Liver (tissue), 9 donors: Measurements from ENCODE around the gene BCL7B. TPM values are rescaled to one million over a fixed set of nuclear protein-coding genes. Genes with fewer than 3 reads are reported as not detected.
"Not testable (repeated sequence)": the region's sequence is repeated elsewhere in the genome, so short reads cannot be mapped to it uniquely, and the experiment has no call there.

Experiments
- DNase-seq: peaks from one replicate; pipeline ENCODE4 v3.0.0-alpha.2; 2017; ENCODE audit warnings: low spot score
- H3K27ac ChIP-seq, 2 donors: one replicate each; pipeline ENCODE4 v1.7.0; 2013; ENCODE audit warnings: inconsistent platforms in 2 of 2, low read length in 2 of 2, control low read depth in 1 of 2, low read depth in 1 of 2, mild to moderate bottlenecking in 1 of 2
- H3K27me3 ChIP-seq, 4 donors: one replicate each; pipeline versions ENCODE4 v1.6.1 to v1.7.0; 2013; ENCODE audit warnings: low read length in 3 of 4, inconsistent platforms in 1 of 4, mild to moderate bottlenecking in 1 of 4, moderate library complexity in 1 of 4; ENCODE audit not compliant: control insufficient read depth in 4 of 4, insufficient read depth in 4 of 4
- H3K36me3 ChIP-seq, 4 donors: one replicate each; pipeline versions ENCODE4 v1.6.1 to v1.7.0; 2013; ENCODE audit warnings: low read length in 3 of 4, mild to moderate bottlenecking in 3 of 4, low read depth in 1 of 4, moderate library complexity in 1 of 4; ENCODE audit not compliant: control insufficient read depth in 4 of 4, insufficient read depth in 3 of 4
- H3K4me1 ChIP-seq, 4 donors: one replicate each; pipeline versions ENCODE4 v1.6.1 to v1.7.0; 2013; ENCODE audit warnings: low read length in 3 of 4, mild to moderate bottlenecking in 3 of 4, moderate library complexity in 1 of 4; ENCODE audit not compliant: control insufficient read depth in 4 of 4, insufficient read depth in 4 of 4
- H3K4me3 ChIP-seq, 3 donors: one replicate each; pipeline versions ENCODE4 v1.6.1 to v1.7.0; 2013; ENCODE audit warnings: low read length in 3 of 3, control low read depth in 1 of 3, low read depth in 1 of 3, mild to moderate bottlenecking in 1 of 3
- H3K9ac ChIP-seq, 2 donors: one replicate each; pipeline ENCODE4 v1.7.0; 2013; ENCODE audit warnings: low read length in 2 of 2, mild to moderate bottlenecking in 2 of 2, moderate library complexity in 2 of 2, control low read depth in 1 of 2, low read depth in 1 of 2
- H3K9me3 ChIP-seq, 4 donors: one replicate each; pipeline versions ENCODE4 v1.6.1 to v1.7.0; 2013; ENCODE audit warnings: low read length in 3 of 4; ENCODE audit not compliant: control insufficient read depth in 4 of 4
- CTCF ChIP-seq: fragments of 150-350 bp; IDR thresholded peaks from 2 replicates; pipeline ENCODE4 v1.5.1; 2017; ENCODE audit warnings: improper control_type of control experiment, low read depth, low read length; ENCODE audit not compliant: missing input control
- EGR1 ChIP-seq, 2 donors: IDR thresholded peaks; 2 replicates each; pipeline ENCODE4 v1.6.1; 2016 to 2018; ENCODE audit warnings: antibody characterized with exemption in 2 of 2, low read depth in 2 of 2
- GABPA ChIP-seq, 2 donors: IDR thresholded peaks in 1 of 2; conservative IDR thresholded peaks in 1 of 2; 2 replicates each; pipeline ENCODE4 v1.6.1; 2016; ENCODE audit warnings: antibody characterized with exemption in 2 of 2, mild to moderate bottlenecking in 1 of 2, moderate library complexity in 1 of 2
- HNF4A ChIP-seq, 2 donors: conservative IDR thresholded peaks; 2 replicates each; pipeline ENCODE4 v1.6.1; 2016; ENCODE audit warnings: antibody characterized with exemption in 2 of 2, mild to moderate bottlenecking in 2 of 2
- HNF4G ChIP-seq: IDR thresholded peaks from 2 replicates; pipeline ENCODE4 v1.6.1; 2016; ENCODE audit warnings: antibody characterized with exemption
- JUND ChIP-seq, 2 donors: IDR thresholded peaks; 2 replicates each; pipeline ENCODE4 v1.6.1; 2016; ENCODE audit warnings: antibody characterized with exemption in 2 of 2
- MAX ChIP-seq: IDR thresholded peaks from 2 replicates; pipeline ENCODE4 v1.6.1; 2016; ENCODE audit warnings: antibody characterized with exemption
- NR2F2 ChIP-seq: IDR thresholded peaks from 2 replicates; pipeline ENCODE4 v1.6.1; 2016; ENCODE audit warnings: antibody characterized with exemption
- RAD21 ChIP-seq, 2 donors: IDR thresholded peaks; 2 replicates each; pipeline ENCODE4 v1.6.1; 2016; ENCODE audit warnings: antibody characterized with exemption in 2 of 2, mild to moderate bottlenecking in 2 of 2
- RXRA ChIP-seq, 2 donors: IDR thresholded peaks; 2 replicates each; pipeline ENCODE4 v1.6.1; 2017 to 2018; ENCODE audit warnings: antibody characterized with exemption in 2 of 2, mild to moderate bottlenecking in 1 of 2
- SP1 ChIP-seq: IDR thresholded peaks from 2 replicates; pipeline ENCODE4 v1.6.1; 2018; ENCODE audit warnings: antibody characterized with exemption, mild to moderate bottlenecking
- TAF1 ChIP-seq: conservative IDR thresholded peaks from 2 replicates; pipeline ENCODE4 v1.6.1; 2016; ENCODE audit warnings: antibody characterized with exemption, mild to moderate bottlenecking
- YY1 ChIP-seq: IDR thresholded peaks from 2 replicates; pipeline ENCODE4 v1.6.1; 2016; ENCODE audit warnings: antibody characterized with exemption, mild to moderate bottlenecking
- WGBS: extraction: QIAGEN DNeasy Blood & Tissue Kit; methylation state at CpG from one replicate; pipeline ENCODE4 v1.1.7; 2013; 5-methylcytosine and 5-hydroxymethylcytosine counted together
- polyA plus RNA-seq, 2 donors: library from polyadenylated mRNA; stranded (reverse) in 1 of 2; unstranded in 1 of 2; fragments of 200-250 nt in 1 of 2; fragments of >200 nt in 1 of 2; fragmentation: Nextera tagmentation in 1 of 2; extraction: Ambion mirVana in 1 of 2; gene quantifications; one replicate each; pipeline versions ENCODE4 v1.2.1 to v1.2.3, GENCODE V29; 2013 to 2015
- total RNA-seq, 2 donors: library from RNA; depleted of rRNA; stranded (reverse); fragments of >200 nt; gene quantifications; one replicate each; pipeline ENCODE4 v1.2.3, GENCODE V29; 2014
- TF ChIP-seq, protein P1 (sequence below): IDR thresholded peaks from 2 replicates; pipeline ENCODE4 v1.6.1; 2016; ENCODE audit warnings: antibody characterized with exemption
- TF ChIP-seq, protein P2 (sequence below): IDR thresholded peaks from 2 replicates; pipeline ENCODE4 v1.6.1; 2016; ENCODE audit warnings: antibody characterized with exemption
- TF ChIP-seq, protein P3 (sequence below): IDR thresholded peaks from 2 replicates; pipeline ENCODE4 v1.6.1; 2016; ENCODE audit warnings: antibody characterized with exemption, mild to moderate bottlenecking
- donor health status: healthy.
- donor health status: healthy.
- donor health status: healthy.
- donor health status: healthy.
- donor health status: healthy.

Gene BCL7B
- total and polyA plus RNA-seq, 4 donors: 13.2 to 27.5 (median 21.2) TPM

DNA sequence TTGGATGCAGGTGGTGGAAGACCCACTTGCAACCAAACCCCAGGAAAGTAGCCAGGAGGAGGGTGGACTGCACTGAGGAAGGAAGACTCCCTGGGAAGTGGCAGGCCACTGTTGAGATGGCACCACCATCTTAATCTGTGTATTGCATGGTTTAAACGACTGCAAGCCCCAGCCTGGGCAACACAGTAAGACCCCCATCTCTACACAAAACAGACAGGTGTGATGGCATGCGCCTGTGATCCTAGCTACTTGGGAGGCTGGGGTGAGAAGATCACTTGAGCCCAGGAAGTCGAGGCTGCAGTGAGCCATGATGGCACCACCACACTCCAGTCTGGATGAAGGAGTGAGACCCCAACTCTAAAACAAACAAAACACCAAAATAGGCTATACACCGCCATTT lies 9.7 kb upstream of the BCL7B start:
- Histone ChIP-seq H3K27me3 (no peaks in the 10 kb centered on the region), H3K9me3 (no peaks in the 10 kb centered on the region), H3K9ac (no peak overlapping the region), H3K27ac (no peak overlapping the region), H3K36me3 (peaks cover 7 to 21% (median 13%) of the 10 kb centered on the region in 4 donors), H3K4me3 (no peak overlapping the region), H3K4me1 (peaks cover 0 to 8% (median 0%) of the 10 kb centered on the region in 4 donors)
- 88% methylated on average over 4 of the region's 4 CpGs for WGBS
- no peak for TF ChIP-seq TAF1
- no peak for TF ChIP-seq SP1
- TF ChIP-seq RXRA (IDR thresholded peaks at IDR 0.05): no peak
- TF ChIP-seq, protein P1, sequence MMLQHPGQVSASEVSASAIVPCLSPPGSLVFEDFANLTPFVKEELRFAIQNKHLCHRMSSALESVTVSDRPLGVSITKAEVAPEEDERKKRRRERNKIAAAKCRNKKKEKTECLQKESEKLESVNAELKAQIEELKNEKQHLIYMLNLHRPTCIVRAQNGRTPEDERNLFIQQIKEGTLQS: no peak
- TF ChIP-seq MAX: no peak
- no peak for TF ChIP-seq CTCF
- TF ChIP-seq JUND (IDR thresholded peaks at IDR 0.05): no peak
- TF ChIP-seq, protein P2, sequence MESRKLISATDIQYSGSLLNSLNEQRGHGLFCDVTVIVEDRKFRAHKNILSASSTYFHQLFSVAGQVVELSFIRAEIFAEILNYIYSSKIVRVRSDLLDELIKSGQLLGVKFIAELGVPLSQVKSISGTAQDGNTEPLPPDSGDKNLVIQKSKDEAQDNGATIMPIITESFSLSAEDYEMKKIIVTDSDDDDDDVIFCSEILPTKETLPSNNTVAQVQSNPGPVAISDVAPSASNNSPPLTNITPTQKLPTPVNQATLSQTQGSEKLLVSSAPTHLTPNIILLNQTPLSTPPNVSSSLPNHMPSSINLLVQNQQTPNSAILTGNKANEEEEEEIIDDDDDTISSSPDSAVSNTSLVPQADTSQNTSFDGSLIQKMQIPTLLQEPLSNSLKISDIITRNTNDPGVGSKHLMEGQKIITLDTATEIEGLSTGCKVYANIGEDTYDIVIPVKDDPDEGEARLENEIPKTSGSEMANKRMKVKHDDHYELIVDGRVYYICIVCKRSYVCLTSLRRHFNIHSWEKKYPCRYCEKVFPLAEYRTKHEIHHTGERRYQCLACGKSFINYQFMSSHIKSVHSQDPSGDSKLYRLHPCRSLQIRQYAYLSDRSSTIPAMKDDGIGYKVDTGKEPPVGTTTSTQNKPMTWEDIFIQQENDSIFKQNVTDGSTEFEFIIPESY: no peak
- no peak for TF ChIP-seq NR2F2
- TF ChIP-seq EGR1 (IDR thresholded peaks at IDR 0.05; ENCODE audit: low read depth in 2 of 2): no peak
- no peak for TF ChIP-seq RAD21 (IDR thresholded peaks at IDR 0.05)
- TF ChIP-seq, protein P3, sequence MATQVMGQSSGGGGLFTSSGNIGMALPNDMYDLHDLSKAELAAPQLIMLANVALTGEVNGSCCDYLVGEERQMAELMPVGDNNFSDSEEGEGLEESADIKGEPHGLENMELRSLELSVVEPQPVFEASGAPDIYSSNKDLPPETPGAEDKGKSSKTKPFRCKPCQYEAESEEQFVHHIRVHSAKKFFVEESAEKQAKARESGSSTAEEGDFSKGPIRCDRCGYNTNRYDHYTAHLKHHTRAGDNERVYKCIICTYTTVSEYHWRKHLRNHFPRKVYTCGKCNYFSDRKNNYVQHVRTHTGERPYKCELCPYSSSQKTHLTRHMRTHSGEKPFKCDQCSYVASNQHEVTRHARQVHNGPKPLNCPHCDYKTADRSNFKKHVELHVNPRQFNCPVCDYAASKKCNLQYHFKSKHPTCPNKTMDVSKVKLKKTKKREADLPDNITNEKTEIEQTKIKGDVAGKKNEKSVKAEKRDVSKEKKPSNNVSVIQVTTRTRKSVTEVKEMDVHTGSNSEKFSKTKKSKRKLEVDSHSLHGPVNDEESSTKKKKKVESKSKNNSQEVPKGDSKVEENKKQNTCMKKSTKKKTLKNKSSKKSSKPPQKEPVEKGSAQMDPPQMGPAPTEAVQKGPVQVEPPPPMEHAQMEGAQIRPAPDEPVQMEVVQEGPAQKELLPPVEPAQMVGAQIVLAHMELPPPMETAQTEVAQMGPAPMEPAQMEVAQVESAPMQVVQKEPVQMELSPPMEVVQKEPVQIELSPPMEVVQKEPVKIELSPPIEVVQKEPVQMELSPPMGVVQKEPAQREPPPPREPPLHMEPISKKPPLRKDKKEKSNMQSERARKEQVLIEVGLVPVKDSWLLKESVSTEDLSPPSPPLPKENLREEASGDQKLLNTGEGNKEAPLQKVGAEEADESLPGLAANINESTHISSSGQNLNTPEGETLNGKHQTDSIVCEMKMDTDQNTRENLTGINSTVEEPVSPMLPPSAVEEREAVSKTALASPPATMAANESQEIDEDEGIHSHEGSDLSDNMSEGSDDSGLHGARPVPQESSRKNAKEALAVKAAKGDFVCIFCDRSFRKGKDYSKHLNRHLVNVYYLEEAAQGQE: no peak
- no peak for TF ChIP-seq YY1
- no peak for TF ChIP-seq HNF4G
- TF ChIP-seq HNF4A (conservative IDR thresholded peaks at IDR 0.05): no peak
- no peak for TF ChIP-seq GABPA (IDR thresholded peaks at IDR 0.05 in 1 of 2, conservative IDR thresholded peaks at IDR 0.05 in 1 of 2)
- no peak for DNase-seq

GRCh38 chr7:73566431-73566830 lies 8.9 kb upstream of the BCL7B start:
- Histone ChIP-seq H3K27ac (peak overlapping the region in 1 of 2 donors; percentile 30), H3K36me3 (peaks cover 7 to 19% (median 13%) of the 10 kb centered on the region in 4 donors), H3K4me3 (peak overlapping the region; percentile 45 to 68 (median 63)), H3K9ac (peak overlapping the region; percentile 64 to 65)
- not testable (repeated sequence) for H3K4me1 ChIP-seq, H3K9me3 ChIP-seq, H3K27me3 ChIP-seq, DNase-seq
